K562 (cell line): ENCODE data around the gene R3HDM2. TPM values are rescaled to one million over a fixed set of nuclear protein-coding genes. Genes with fewer than 3 reads are reported as not detected.

Experiments used
- CCAR2 ChIP-seq: fragments of 200-400 bp; formaldehyde crosslinking; IDR thresholded peaks from 2 replicates; pipeline ENCODE4 v1.6.1; 2017; ENCODE audit warnings: mild to moderate bottlenecking, low read depth, low read length
- CUX1 ChIP-seq: fragments of 200-800 bp; sonication (Bioruptor generic); IDR thresholded peaks from 2 replicates; pipeline ENCODE4 v1.6.1; 2016; ENCODE audit warnings: missing genetic modification characterization, missing compliant biosample characterization
- E2F1 ChIP-seq: sonication (generic); formaldehyde crosslinking; IDR thresholded peaks from 2 replicates; pipeline ENCODE4 v1.8.1; 2023; ENCODE audit warnings: mild to moderate bottlenecking, missing genetic modification reagents, moderate library complexity
- HBP1 ChIP-seq: fragments of 450-650 bp; formaldehyde crosslinking; IDR thresholded peaks from 2 replicates; pipeline ENCODE4 v1.4.0; 2022; ENCODE audit warnings: missing genetic modification characterization
- KDM1A ChIP-seq, 2 experiments: fragments of 450-650 bp; IDR thresholded peaks; 2 replicates each; pipeline ENCODE4 v1.6.1; 2016; ENCODE audit warnings: mild to moderate bottlenecking in 2 of 2
- MITF ChIP-seq: IDR thresholded peaks from 2 replicates; pipeline ENCODE4 v1.6.1; 2014; ENCODE audit warnings: antibody characterized with exemption
- NCOA1 ChIP-seq: fragments of 450-650 bp; IDR thresholded peaks from 2 replicates; pipeline ENCODE4 v1.6.1; 2016; ENCODE audit warnings: low read depth
- PTBP1 ChIP-seq: fragments of 200-400 bp; formaldehyde crosslinking; IDR thresholded peaks from 2 replicates; pipeline ENCODE4 v1.6.1; 2017; ENCODE audit warnings: low read depth, low read length
- RAD51 ChIP-seq: fragments of 450-650 bp; IDR thresholded peaks from 2 replicates; pipeline ENCODE4 v1.7.1; 2016; ENCODE audit warnings: low read depth, mild to moderate bottlenecking, borderline replicate concordance
- THRA ChIP-seq: fragments of 450-650 bp; IDR thresholded peaks from 2 replicates; pipeline ENCODE4 v1.6.1; 2017; ENCODE audit warnings: mild to moderate bottlenecking, moderate library complexity
- USF1 ChIP-seq: sonication (generic); formaldehyde crosslinking; IDR thresholded peaks from 2 replicates; pipeline ENCODE4 v1.9.0; 2022; ENCODE audit warnings: mild to moderate bottlenecking, missing genetic modification reagents
- ZNF583 ChIP-seq: fragments of 250-450 bp; sonication (Bioruptor Pico); IDR thresholded peaks from 2 replicates; pipeline ENCODE4 v1.4.0; 2020
- ZNF717 ChIP-seq: fragments of 250-450 bp; sonication (Bioruptor Pico); IDR thresholded peaks from 2 replicates; pipeline ENCODE4 v1.5.0; 2021
- ZNF740 ChIP-seq, 3 experiments: fragments of 200-800 bp in 1 of 3; sonication (Bioruptor generic) in 1 of 3; sonication (generic) in 1 of 3; formaldehyde crosslinking in 1 of 3; IDR thresholded peaks; 2 replicates each; pipeline versions ENCODE4 v1.6.1 to v1.8.0; 2016 to 2022; ENCODE audit warnings: mild to moderate bottlenecking in 2 of 3, missing compliant biosample characterization in 2 of 3, missing genetic modification characterization in 2 of 3, missing genetic modification reagents in 1 of 3
- polyA plus RNA-seq, 8 experiments: library from polyadenylated mRNA; depleted of rRNA in 4 of 8; stranded (reverse) in 5 of 8; unstranded in 3 of 8; fragments of >200 nt; fragmentation: Nextera tagmentation in 2 of 8; fragmentation: Illumina TruSeq in 1 of 8; extraction: Ambion mirVana in 2 of 8; extraction: Trizol in 1 of 8; gene quantifications; 2 replicates each; pipeline versions ENCODE4 v1.2.1 to v1.2.3, GENCODE V29; 2011 to 2014; ENCODE audit warnings: inconsistent platforms in 1 of 8, missing spikeins in 1 of 8
- total RNA-seq, 7 experiments: library from RNA; depleted of rRNA in 6 of 7; stranded (reverse); fragments of >200 nt in 6 of 7; fragmentation: Illumina TruSeq in 2 of 7; extraction: Trizol in 2 of 7; gene quantifications; 2 replicates each; pipeline versions ENCODE4 v1.2.1 to v1.2.3, GENCODE V29; 2011 to 2021; ENCODE audit warnings: low replicate concordance in 1 of 7

The R3HDM2 gene
- total and polyA plus RNA-seq, 9 of the 15 experiments (the other 6 are each of a cell fraction or from before 2014, with no cell fraction given) = 3.3 to 18.8 (median 9.0) TPM

GRCh38 chr12:57430931-57431566 is at the start of gene R3HDM2 (continued):
- TF ChIP-seq THRA = no peak
- TF ChIP-seq USF1 (CRISPR knock-in tag) = peak; percentile 65
- no peak for TF ChIP-seq MITF
- no peak for TF ChIP-seq CUX1 (CRISPR knock-in tag)
- 0 out of 2 replicates have a peak, but pooled peaks have one; percentile 18 for TF ChIP-seq ZNF583 (CRISPR knock-in tag)
- TF ChIP-seq CCAR2 = no peak
- TF ChIP-seq E2F1 (CRISPR knock-in tag) = peak; percentile 88
- no peak for TF ChIP-seq KDM1A (IDR thresholded peaks at IDR 0.05)
- peak; percentile 85 for TF ChIP-seq ZNF740 (CRISPR knock-in tag; IDR thresholded peaks at IDR 0.05)
- no peak for TF ChIP-seq ZNF740 (tag; IDR thresholded peaks at IDR 0.05)
- TF ChIP-seq NCOA1 = no peak
- TF ChIP-seq ZNF717 (CRISPR knock-in tag) = no peak
- 0 out of 2 replicates have a peak, but pooled peaks have one; percentile 48 for TF ChIP-seq PTBP1
- no peak for TF ChIP-seq HBP1
- no peak for TF ChIP-seq RAD51
